Mammary epithelial cell (primary cell): ENCODE measurements around the gene SPRY4.

ENCODE experiments used
- EZH2 ChIP-seq: IDR thresholded peaks from 2 replicates; pipeline ENCODE4 v1.6.1; 2012; ENCODE audit warnings: low read length, inconsistent platforms, borderline replicate concordance
- TF ChIP-seq, protein P1 (sequence below), 2 donors: IDR thresholded peaks in 1 of 2; conservative IDR thresholded peaks in 1 of 2; 2 replicates each; pipeline ENCODE4 v1.5.1; 2011 to 2012; ENCODE audit warnings: inconsistent platforms in 2 of 2, low read length in 2 of 2, mild to moderate bottlenecking in 2 of 2, control low read depth in 1 of 2, low read depth in 1 of 2; ENCODE audit not compliant: insufficient read depth in 1 of 2; ENCODE audit errors: extremely low read depth in 1 of 2

DNA sequence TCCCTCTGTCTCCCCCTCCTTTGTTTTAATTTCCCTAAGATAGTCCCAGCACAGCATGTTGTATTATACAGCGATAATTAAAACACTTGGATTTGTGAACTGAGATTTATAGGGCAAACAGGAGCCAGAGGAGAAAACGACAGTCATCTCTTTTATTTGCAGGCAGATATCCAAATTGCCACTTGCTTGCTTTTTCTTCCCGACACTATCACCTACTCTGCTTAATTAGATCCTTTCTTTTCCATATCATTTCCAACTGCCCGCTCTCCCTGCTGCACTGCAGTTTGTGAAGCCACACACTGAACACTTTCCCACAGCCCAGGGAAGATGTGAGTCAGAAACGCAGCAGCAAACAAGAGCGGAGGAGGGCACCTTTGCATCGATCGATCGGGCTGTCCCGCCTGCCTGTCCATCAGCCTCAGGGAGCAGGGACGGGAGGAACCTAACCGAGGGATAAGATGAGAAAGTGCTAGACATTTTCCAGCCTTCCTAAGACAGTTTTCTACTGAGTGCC, 35.8 kb upstream of the SPRY4 start:
- TF ChIP-seq, protein P1, sequence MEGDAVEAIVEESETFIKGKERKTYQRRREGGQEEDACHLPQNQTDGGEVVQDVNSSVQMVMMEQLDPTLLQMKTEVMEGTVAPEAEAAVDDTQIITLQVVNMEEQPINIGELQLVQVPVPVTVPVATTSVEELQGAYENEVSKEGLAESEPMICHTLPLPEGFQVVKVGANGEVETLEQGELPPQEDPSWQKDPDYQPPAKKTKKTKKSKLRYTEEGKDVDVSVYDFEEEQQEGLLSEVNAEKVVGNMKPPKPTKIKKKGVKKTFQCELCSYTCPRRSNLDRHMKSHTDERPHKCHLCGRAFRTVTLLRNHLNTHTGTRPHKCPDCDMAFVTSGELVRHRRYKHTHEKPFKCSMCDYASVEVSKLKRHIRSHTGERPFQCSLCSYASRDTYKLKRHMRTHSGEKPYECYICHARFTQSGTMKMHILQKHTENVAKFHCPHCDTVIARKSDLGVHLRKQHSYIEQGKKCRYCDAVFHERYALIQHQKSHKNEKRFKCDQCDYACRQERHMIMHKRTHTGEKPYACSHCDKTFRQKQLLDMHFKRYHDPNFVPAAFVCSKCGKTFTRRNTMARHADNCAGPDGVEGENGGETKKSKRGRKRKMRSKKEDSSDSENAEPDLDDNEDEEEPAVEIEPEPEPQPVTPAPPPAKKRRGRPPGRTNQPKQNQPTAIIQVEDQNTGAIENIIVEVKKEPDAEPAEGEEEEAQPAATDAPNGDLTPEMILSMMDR (conservative IDR thresholded peaks at IDR 0.05 in 1 of 2, IDR thresholded peaks at IDR 0.05 in 1 of 2; ENCODE audit: extremely low read depth in 1 of 2, insufficient read depth in 1 of 2, low read depth in 1 of 2, low read length in 2 of 2) = no peak
- no peak for TF ChIP-seq EZH2
